H54 (cell line): ENCODE results near the gene FANCD2.
"Not testable (repeated sequence)": the region's sequence is repeated elsewhere in the genome, so short reads cannot be mapped to it uniquely, and the experiment has no call there.

ENCODE experiments used
- DNase-seq: peaks from one replicate; pipeline ENCODE4 v3.0.0; 2011; ENCODE audit warnings: low spot score, mixed read lengths; ENCODE audit not compliant: insufficient read length
- FAIRE-seq: peaks from 3 replicates; lab custom pipeline; 2011; peaks lifted over from hg19 to GRCh38; lab: Jason Lieb, UNC
- POLR2A ChIP-seq: IDR thresholded peaks from 2 replicates; pipeline ENCODE4 v1.6.1; 2011; ENCODE audit warnings: low read depth, mild to moderate bottlenecking, low read length

The FANCD2 gene

DNA sequence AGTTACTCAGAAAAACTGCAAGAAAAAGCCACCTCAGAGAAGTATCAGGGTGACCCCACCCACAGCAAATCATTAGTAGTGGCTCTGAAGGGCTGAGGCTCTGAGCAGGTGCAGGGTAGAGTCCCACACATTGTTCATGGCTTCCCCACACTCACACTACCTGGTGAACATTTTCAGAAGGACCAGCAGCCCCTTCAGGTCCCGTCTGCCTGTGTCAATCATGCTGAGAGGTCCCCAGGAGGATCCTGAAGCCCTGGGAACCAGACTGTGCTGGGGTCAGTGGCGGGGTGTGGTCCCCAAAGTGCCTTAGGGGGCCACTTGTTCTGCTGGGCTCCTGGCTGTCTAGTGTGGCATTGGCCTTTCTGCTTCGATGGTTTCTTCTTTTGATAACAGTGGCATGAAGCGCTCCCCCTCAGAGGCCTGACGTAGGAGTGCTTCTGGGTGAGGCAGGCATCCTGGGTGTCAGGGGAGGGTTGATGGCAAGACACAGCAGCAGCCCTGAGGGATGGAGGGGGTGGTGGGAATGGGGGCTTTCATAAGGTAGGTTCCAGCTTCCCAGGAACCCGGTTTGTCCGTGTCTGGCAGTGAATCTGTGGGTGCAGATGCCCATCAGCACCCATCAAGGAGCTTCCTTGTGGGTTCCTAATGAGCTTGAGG, 19.0 kb upstream of the FANCD2 start:
- no peak for FAIRE-seq
- TF ChIP-seq POLR2A, result no peak
- DNase-seq, result no peak

DNA sequence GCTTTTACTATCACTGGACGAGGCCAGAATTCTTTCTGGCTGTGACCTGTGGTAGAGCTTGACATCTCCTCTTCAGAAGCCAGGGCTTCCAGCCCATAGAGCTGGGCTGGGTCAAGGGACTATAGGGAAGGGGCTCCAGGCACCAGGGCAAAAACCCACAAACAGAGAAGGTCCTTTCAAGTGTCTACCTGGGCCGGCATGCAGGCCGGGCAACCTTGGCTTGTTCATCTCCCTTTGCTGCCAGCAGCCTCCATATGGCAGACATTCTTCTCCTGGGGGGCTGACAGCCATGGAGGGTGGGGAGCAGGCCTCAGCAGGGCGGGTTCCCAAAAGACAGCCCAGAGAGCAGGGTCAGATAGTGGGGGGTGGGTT, 18.0 kb upstream of the FANCD2 start:
- FAIRE-seq, DNase-seq: not testable (repeated sequence)

DNA sequence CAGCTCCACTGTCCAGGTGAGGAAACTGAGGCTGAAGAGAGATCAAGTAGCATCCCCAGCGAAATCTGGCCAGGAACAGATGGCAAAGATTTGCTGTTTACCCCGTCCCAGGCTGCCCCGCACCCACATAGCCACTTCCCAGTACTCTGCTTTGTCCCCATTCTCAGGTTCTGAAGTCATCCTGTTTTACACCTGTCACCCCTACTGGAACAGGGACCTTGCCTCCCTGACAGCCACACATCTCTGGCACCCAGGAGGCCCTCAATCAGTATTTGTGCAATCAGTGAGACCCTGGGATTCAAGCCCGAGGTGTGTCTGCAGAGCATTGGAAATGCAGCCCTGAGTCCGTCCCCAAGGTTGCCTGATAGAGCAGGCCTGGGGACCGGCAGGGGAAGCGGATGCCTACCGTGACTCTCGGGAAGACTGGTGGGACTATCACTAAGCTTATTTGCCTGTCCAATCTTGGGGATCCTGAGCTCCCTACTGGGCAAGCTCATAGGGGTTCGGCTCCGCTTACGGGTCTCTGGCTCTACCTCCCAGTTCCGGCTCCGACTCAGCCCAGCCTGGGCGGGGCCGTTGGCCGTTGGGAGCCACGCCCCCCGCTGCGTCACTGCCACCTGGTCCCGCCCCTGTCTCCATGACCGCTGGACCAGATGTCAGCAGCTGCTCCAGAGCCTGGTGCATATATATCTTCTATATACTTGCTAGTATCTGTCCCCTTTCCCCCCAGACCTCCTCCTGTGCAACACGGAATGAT, 17.5 kb upstream of the FANCD2 start:
- peak; percentile 51 for DNase-seq
- no peak for FAIRE-seq
- TF ChIP-seq POLR2A, result no peak

DNA sequence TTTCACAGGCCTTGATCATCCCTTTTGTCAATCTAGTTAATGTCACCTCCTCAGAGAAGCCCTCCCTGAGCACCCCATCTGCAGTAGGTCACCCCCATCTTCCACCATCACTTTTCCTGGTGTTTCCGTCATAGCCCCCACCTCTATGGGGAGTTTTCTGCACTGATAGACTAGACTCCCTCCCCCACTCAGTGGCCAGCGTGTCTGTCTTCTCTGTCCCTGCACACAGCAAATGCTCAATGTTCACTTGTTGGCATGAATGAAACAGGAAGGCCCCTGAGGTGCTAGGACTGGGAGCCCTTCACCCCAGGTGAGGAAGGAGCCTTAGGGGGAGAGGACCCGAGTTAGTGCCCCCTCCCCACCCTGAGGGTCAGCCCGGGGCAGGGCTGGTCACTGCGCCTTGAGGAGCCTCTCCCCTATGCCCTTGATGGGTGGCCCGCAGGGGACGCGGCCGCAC, 15.8 kb upstream of the FANCD2 start:
- no peak for FAIRE-seq
- no peak for DNase-seq
- TF ChIP-seq POLR2A, result no peak

DNA sequence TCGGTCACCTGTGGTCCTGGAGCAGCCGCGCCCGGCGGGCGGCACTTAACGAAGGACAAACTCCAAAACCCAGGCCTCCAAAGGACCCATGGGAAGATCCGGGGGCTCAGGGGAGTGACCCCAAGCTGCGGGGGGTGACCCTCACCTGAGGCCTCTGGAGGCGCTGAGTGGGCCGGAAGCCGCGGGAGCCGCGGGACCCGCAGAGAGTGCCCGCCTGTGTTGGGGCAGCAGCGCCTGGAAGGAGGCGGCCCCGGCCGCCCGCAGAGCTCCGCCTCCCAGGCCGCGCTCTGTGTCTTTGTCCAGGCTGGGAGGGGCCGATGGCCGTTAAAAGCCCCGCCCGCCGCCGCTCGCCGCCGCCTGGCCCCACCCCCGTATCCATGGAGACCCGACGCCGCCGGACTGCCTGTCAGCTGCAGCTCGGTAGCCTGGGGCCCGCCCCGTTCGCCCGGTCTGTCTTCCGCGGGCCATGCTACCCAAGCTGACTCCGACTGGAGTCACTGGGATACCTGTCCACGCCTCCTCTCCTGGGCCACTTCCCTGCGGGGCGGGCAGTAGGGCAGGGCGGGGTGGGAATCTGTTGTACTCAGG, 15.3 kb upstream of the FANCD2 start:
- peak; percentile 15; the same call in 1 of the 2 replicates for TF ChIP-seq POLR2A
- DNase-seq (peak; percentile 86), FAIRE-seq (no peak)

DNA sequence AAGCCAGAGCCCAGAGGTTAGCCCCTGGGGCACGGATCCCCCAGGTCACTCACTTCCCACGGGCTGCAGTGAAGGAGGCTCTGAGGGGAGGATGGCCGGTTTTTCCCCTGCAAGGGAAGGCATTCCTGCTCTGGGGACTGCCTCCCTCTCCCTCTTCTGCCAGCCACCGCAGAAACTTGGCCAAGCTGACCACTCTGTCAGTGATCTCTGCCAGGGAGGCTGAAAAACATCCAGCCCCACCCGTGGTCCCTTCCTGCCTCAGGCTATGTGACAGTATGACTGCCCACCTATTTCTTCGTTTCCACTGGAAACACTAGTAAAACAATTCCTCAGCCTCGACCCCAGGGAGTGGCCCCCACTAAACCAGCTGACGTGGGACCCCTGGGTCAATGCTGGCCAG, 14.6 kb upstream of the FANCD2 start:
- TF ChIP-seq POLR2A, result no peak
- DNase-seq (no peak), FAIRE-seq (no peak)

DNA sequence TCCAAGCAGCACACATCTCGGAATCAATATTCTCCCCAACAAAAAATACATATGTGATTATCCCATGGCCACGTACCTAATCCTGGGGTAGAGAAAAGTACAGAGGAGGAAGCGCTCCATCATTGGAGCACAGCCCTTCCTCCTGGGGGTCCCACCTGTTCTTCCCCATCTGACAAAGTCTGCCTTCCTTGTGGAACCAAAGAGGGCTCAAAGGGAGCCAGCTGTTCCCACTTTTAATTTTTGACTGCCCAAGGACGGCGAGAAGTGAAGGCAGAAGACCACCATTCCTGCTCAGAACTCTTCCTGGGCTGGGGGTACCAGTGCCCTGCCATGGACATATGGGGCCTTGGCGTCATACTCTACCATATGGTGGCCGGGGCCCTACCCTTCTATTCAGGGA, 14.1 kb upstream of the FANCD2 start:
- no peak for FAIRE-seq
- TF ChIP-seq POLR2A, result no peak

DNA sequence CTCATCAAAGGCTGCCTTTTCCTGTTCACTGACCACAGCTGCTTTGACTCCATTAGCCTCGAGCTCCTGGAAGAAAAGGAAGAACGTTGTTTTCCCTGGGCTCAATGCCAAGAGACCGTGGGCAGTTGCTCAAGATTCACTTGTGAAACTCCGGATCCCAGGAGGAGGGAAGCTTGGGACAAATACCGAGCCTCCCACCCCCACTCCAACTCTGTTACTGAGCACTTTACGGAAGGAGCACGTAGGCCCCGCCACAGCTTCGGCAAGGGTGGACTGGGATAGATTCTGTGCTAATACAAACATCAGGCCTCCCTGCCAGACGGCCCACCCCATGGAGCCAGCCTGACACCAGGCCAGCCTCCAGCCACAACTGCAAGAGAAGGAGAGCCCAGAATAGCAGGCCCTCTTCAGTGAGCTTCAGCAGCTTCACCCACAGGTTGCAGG, 10.8 kb upstream of the FANCD2 start:
- DNase-seq, result no peak
- TF ChIP-seq POLR2A, result no peak
- no peak for FAIRE-seq

More for the DNA sequence above, 14.1 kb upstream of the FANCD2 start:
- no peak for DNase-seq

DNA sequence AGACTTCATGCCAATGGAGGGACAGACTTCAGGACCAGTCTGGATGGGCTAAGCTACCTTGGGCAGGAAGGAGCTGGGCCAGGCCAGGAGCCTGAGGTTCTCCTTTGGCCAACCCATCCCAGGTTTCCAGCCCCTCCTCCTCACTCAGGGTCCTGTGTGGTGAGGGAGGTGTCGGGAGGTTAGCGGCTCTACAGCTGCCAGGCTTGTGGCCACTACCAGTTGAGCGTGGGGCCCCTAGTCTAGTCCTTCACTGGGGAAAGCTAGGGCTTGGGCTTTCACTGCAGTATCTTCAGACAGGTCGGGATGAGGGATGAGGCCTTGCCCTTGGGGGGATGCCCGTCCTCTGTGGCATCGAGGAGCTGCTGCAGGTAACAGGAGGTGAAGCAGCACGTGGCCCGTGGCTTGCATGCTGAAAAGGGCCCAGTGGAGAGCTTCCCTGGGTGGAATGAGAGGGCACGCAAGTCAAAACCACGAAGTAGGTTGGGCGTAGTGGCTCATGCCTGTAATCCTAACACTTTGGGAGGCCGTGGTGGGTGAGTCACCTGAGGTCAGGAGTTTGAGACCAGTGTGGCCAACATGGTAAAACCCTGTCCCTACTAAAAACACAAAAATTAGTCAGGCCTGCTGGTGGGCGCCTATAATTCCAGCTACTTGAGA, 8.5 kb upstream of the FANCD2 start:
- no peak for TF ChIP-seq POLR2A
- no peak for DNase-seq
- FAIRE-seq, result peak; percentile 33

DNA sequence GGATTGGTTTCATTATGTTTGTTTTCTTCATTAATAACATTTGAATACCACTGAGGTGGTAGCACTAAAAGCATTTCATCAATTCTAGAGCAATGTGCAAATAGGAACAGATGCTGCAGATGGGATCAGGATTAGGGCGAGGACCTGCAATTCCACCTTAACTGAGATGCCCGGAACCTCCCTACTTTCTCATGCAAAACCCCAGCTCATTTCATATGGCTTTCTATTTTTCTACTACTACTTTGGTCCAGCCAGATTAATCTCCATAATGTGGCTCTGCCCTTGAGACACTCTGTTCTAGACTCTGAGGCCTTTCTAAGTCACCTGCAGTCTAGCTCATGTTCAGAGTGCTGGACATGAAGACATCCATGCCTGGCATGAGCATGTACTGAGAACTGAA, 7.4 kb upstream of the FANCD2 start:
- FAIRE-seq, DNase-seq: not testable (repeated sequence)

DNA sequence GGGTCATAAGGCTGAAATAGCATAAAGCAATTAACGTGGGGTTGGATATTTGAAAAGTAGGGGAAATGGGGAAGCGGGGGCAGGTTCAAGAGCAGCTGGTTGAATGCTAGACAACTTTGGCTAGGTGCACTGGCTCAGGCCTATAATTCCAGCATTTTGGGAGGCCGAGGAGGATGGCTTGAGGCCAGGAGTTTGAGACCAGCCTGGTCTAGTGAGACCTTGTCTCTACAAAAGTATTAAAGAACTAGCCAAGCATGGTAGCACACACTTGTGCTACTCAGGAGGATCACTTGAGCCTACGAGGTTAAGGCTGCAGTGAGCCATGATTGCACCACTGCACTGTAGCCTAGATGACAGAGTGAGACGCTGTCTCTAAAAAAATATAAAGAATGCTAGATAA, 6.9 kb upstream of the FANCD2 start:
- DNase-seq (no peak), FAIRE-seq (no peak)
- no peak for TF ChIP-seq POLR2A

DNA sequence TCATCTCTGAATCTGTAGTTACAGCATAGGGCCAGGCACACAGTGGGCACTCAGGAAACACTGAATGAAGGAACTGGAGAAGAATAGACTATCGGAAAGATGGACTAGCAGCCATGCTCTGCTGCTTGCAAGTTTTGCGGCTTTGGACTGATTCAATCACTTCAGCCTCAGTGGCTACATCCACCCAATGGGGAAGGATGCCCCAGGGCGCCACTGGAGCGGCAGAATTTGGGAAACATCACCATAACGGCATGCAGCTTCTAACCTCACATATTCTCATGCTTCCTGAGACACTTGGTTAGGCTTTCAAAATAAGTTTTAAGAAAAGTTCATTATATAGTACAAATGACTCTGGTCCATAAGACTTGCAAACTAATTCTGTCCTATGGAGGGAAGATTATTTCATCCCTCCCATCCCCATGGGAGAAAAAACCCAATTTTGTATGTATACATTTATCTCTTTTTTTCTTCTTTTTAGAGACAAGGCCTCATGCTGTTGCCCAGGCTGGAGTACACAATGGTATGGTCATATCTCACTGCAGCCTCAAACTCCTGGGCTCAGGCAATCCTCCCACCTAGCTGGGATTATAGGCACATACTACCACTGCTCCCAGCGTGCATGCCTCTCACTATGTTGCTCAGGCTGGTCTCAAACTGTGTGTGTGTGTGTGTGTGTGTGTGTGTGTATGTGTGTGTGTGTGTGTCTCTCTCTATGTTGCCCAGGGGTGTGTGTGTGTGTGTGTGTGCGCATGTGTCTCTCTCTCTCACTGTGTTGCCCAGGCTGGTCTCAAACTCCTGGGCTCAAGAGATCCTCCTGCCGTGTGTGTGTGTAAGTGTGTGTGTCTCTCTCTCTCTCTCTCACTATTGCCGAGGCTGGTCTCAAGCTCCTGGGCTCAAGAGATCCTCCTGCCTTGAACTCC, 4.1 kb upstream of the FANCD2 start:
- FAIRE-seq, result no peak
- DNase-seq, result no peak
- no peak for TF ChIP-seq POLR2A
